Activated B cell treated with CpG ODN at 0.5 μM for 24 hours (primary cell): ENCODE measurements around the gene GALNT1. TPM values are rescaled to one million over a fixed set of nuclear protein-coding genes. Genes with fewer than 3 reads are reported as not detected.

Source experiments
- ATAC-seq: fragments of 200-7000 bp; cut with Tn5 transposase; one replicate; pipeline ENCODE4 v1.10.0; 2021; ENCODE audit warnings: low read depth, mild to moderate bottlenecking, moderate library complexity
- CTCF ChIA-PET: fragments of 350-600 bp; sonication (Branson Sonifier 250); formaldehyde crosslinking; loops from one replicate; lab custom pipeline; 2021; ENCODE audit warnings: antibody characterized with exemption; lab: Charles Lee
- POLR2A ChIA-PET: fragments of 350-600 bp; sonication (Branson Sonifier 250); formaldehyde crosslinking; loops from one replicate; lab custom pipeline; 2021; ENCODE audit warnings: antibody characterized with exemption; lab: Charles Lee
- DNase-seq: peaks from one replicate; pipeline ENCODE4 v3.0.0; 2022
- H3K27ac Mint-ChIP-seq: one replicate; pipeline ENCODE4 v1.8.0; 2020; ENCODE audit warnings: mixed read lengths
- H3K27me3 Mint-ChIP-seq: one replicate; pipeline ENCODE4 v1.8.0; 2021; ENCODE audit warnings: mixed read lengths
- H3K36me3 Mint-ChIP-seq: one replicate; pipeline ENCODE4 v1.8.0; 2021; ENCODE audit warnings: low read depth, mixed read lengths
- H3K4me1 Mint-ChIP-seq: one replicate; pipeline ENCODE4 v1.8.0; 2021; ENCODE audit warnings: mixed read lengths
- H3K4me3 Mint-ChIP-seq: one replicate; pipeline ENCODE4 v1.8.0; 2020; ENCODE audit warnings: mild to moderate bottlenecking, mixed read lengths
- H3K9me3 Mint-ChIP-seq: one replicate; pipeline ENCODE4 v1.8.0; 2020; ENCODE audit warnings: mixed read lengths
- CTCF ChIP-seq: fragments of 200-600 bp; IDR thresholded peaks from one replicate; pipeline ENCODE4 v1.8.0; 2022; ENCODE audit warnings: antibody characterized with exemption, mild to moderate bottlenecking
- intact Hi-C: fragments of 100-400 bp; cut with micrococcal nuclease; formaldehyde crosslinking; loops from one replicate; pipeline ENCODE4 v1.15.1; 2024
- total RNA-seq: library from RNA; stranded (reverse); gene quantifications from 2 replicates; pipeline ENCODE4 v1.2.3, GENCODE V29; 2022

Gene GALNT1
- total RNA-seq, 1 donor from 2014 or later = 67.5 TPM

- no peak for TF ChIP-seq CTCF
- CTCF ChIA-PET = no interaction called here
Measured at GRCh38 chr18:35577045-35577848, 4.3 kb upstream of the GALNT1 start.

DNA sequence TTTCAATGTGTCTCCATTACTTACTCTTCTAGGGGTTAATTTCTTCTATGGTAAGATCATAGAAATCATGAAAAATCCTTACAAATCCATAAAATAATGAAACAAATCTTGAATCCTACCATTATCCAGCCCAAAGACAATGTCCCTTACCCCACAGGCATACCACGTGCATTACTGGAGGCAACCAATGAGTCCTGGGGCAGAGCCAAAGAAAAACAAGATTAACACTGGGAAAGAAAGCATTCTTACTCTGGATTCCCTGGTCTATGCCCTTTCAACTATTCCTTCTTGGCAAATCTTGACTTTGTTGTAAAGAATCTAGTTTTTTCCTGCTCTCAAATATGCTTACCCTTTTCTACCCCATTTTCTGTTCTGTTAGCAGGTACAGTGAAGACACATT, 3.1 kb upstream of the GALNT1 start:
- H3K4me1 Mint-ChIP-seq = peaks cover 30% of the 10 kb centered on the region
- intact Hi-C loops = no loop called here
- ATAC-seq = no peak
- ChIA-PET POLR2A (interaction anchor here (1.5 kb wide), 1 partner anchor 81 kb away, joined by 6 read pairs; the partner anchor contains the start of gene INO80C), CTCF (no interaction called here)
- no peak for DNase-seq
- H3K4me3 Mint-ChIP-seq = no peak overlapping the region
- peaks cover 8% of the 10 kb centered on the region for H3K9me3 Mint-ChIP-seq
- peaks cover 1% of the 10 kb centered on the region for H3K36me3 Mint-ChIP-seq
- H3K27me3 Mint-ChIP-seq = no peaks in the 10 kb centered on the region
- H3K27ac Mint-ChIP-seq = no peak overlapping the region
- TF ChIP-seq CTCF = no peak

More at GRCh38 chr18:35577045-35577848, 4.3 kb upstream of the GALNT1 start:
- ATAC-seq = peak; percentile 13
- intact Hi-C loops = loop anchor here (2.0 kb wide), 1 partner anchor 16 kb away; no protein-coding TSS in a partner anchor
- H3K27me3 Mint-ChIP-seq = no peaks in the 10 kb centered on the region
- H3K27ac Mint-ChIP-seq = peak overlapping the region; percentile 69
- peaks cover 8% of the 10 kb centered on the region for H3K9me3 Mint-ChIP-seq
- no peak for DNase-seq
- peaks cover 18% of the 10 kb centered on the region for H3K4me1 Mint-ChIP-seq
- no peak overlapping the region for H3K4me3 Mint-ChIP-seq
- H3K36me3 Mint-ChIP-seq = no peaks in the 10 kb centered on the region
- POLR2A ChIA-PET = interaction anchor here (1.0 to 1.5 kb wide), 2 partner anchors 15 to 80 kb away, joined by 4 to 6 read pairs; partner anchors contain the start of gene INO80C

DNA sequence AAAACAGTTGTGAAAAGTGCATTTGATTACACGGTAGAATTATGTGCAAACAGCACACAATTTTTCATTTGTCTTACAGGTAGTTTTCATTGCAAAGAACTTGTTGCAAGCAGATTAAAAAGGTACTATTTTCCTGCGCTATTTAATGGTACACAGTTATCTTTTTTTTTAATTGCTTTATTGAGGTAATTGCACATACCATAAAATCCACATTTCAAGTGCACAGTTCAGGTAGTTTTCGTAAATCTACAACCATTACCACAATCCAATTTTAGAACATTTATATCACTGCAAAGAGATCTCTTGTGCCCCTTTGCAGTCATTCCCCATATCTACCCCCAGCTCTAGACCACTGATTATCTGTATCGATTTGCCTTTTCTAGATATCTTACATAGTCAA, 2.6 kb upstream of the GALNT1 start:
- ATAC-seq = no peak
- TF ChIP-seq CTCF = no peak
- Mint-ChIP-seq H3K27ac (no peak overlapping the region), H3K36me3 (peaks cover 2% of the 10 kb centered on the region), H3K4me1 (peaks cover 33% of the 10 kb centered on the region), H3K9me3 (peaks cover 8% of the 10 kb centered on the region), H3K27me3 (no peaks in the 10 kb centered on the region), H3K4me3 (no peak overlapping the region)
- ChIA-PET POLR2A (interaction anchor here (0.6 to 5.9 kb wide), 2 partner anchors 15 to 386 kb away, joined by 7 to 84 read pairs; no protein-coding TSS in a partner anchor), CTCF (no interaction called here)
- intact Hi-C loops = no loop called here
- no peak for DNase-seq

GRCh38 chr18:35580701-35581539, 620 bp upstream of the GALNT1 start:
- peaks cover 8% of the 10 kb centered on the region for H3K9me3 Mint-ChIP-seq
- POLR2A ChIA-PET = interaction anchor here (0.6 to 5.9 kb wide), 11 partner anchors 9 to 446 kb away, joined by 3 to 84 read pairs (median 3); partner anchors contain the start of genes INO80C and RMP24
- no peak for TF ChIP-seq CTCF
- DNase-seq (peak; percentile 73), ATAC-seq (peak; percentile 71)
- H3K4me3 Mint-ChIP-seq = peak overlapping the region; percentile 79
- intact Hi-C loops = loop anchor here (1.0 to 5.0 kb wide), 7 partner anchors 16 to 539 kb away; partner anchors contain the start of genes INO80C, MAPRE2, RMP24 and RPRD1A
- H3K36me3 Mint-ChIP-seq = peaks cover 8% of the 10 kb centered on the region
- peaks cover 42% of the 10 kb centered on the region for H3K4me1 Mint-ChIP-seq
- peak overlapping the region; percentile 83 for H3K27ac Mint-ChIP-seq
- CTCF ChIA-PET = interaction anchor here (1.1 kb wide), 1 partner anchor 83 kb away, joined by 3 read pairs; the partner anchor contains the start of gene INO80C
- no peaks in the 10 kb centered on the region for H3K27me3 Mint-ChIP-seq
